Measurements from ENCODE around the gene SGCD. TPM values are rescaled to one million over a fixed set of nuclear protein-coding genes. Genes with fewer than 3 reads are reported as not detected.

SGCD gene
- polyA plus RNA-seq, 1 of the 3 experiments (the other 2 are of a cell fraction) = 0.87 TPM

DNA sequence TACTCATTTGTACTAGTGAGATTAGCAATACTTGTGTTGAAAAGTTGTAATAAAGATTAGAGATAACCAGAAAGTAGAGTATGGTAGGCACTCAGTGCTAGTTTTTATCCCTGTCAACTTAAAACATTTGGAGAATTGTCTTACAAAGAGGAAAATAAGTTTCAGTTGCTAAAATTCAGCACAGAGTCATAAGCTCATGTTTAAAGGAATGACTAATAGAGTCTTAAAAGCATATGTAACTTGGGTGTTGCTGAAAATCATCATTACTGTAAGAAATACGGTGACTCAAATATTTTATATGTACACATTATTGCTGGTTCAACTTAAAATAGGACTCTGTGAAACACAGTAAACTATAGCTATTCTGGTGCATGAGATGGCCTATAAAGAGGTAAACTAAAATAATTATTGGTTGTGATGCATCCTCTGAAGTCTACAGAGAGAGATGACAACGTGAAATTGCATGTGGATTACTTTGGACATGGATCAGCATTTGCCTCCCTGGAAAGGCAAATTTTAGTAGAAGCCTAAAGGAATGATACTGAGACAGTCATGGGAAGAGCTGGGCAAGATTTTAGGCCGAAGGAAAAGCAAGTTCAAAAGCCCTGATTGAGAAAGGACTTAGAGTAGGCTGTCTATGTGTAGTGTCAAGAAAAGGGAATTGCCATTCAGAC is 34.6 kb downstream of the SGCD start:
- Histone ChIP-seq H2AFZ (ENCODE audit: low read depth) (no peak overlapping the region), H3K9ac (no peak overlapping the region), H3K4me2 (no peak overlapping the region), H3K27me3 (ENCODE audit: insufficient read depth) (no peaks in the 10 kb centered on the region), H3F3A (replicated peaks; ENCODE audit: insufficient read depth) (no peaks in the 10 kb centered on the region), H3K36me3 (replicated peaks in 1 of 2; ENCODE audit: control insufficient read depth in 1 of 2, insufficient read depth in 2 of 2, low read length in 1 of 2) (no peaks in the 10 kb centered on the region), H3K9me3 (no peaks in the 10 kb centered on the region), H3K27ac (ENCODE audit: low read depth in 2 of 2, low read length in 1 of 2) (no peak overlapping the region), H3K4me3 (ENCODE audit: low read depth in 2 of 2, low read length in 1 of 2) (no peak overlapping the region), H3K79me2 (ENCODE audit: insufficient read depth) (no peaks in the 10 kb centered on the region), H4K20me1 (ENCODE audit: insufficient read depth) (no peaks in the 10 kb centered on the region), H3K9me2 (no peaks in the 10 kb centered on the region), H3K4me1 (ENCODE audit: control insufficient read depth in 1 of 2, insufficient read depth in 2 of 2, low read depth in 1 of 2, low read length in 1 of 2) (no peaks in the 10 kb centered on the region)
- 45% methylated on average over 3 of the region's 3 CpGs for WGBS (ENCODE audit: low lambda C conversion rate)
- TF ChIP-seq RAD21 (IDR thresholded peaks at IDR 0.05; ENCODE audit: low read length) = no peak
- TF ChIP-seq NRF1 (IDR thresholded peaks at IDR 0.05; ENCODE audit: low read depth, low read length) = no peak
- no peak for TF ChIP-seq SIN3A (IDR thresholded peaks at IDR 0.05; ENCODE audit: borderline replicate concordance, low read depth, low read length)
- no peak for TF ChIP-seq RCOR1 (IDR thresholded peaks at IDR 0.05; ENCODE audit: low read length)
- no peak for TF ChIP-seq TAF1 (IDR thresholded peaks at IDR 0.05; ENCODE audit: borderline replicate concordance, low read depth, low read length)
- TF ChIP-seq, protein P1, sequence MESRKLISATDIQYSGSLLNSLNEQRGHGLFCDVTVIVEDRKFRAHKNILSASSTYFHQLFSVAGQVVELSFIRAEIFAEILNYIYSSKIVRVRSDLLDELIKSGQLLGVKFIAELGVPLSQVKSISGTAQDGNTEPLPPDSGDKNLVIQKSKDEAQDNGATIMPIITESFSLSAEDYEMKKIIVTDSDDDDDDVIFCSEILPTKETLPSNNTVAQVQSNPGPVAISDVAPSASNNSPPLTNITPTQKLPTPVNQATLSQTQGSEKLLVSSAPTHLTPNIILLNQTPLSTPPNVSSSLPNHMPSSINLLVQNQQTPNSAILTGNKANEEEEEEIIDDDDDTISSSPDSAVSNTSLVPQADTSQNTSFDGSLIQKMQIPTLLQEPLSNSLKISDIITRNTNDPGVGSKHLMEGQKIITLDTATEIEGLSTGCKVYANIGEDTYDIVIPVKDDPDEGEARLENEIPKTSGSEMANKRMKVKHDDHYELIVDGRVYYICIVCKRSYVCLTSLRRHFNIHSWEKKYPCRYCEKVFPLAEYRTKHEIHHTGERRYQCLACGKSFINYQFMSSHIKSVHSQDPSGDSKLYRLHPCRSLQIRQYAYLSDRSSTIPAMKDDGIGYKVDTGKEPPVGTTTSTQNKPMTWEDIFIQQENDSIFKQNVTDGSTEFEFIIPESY (IDR thresholded peaks at IDR 0.05; ENCODE audit: borderline replicate concordance, low read depth) = no peak
- TF ChIP-seq, protein P2, sequence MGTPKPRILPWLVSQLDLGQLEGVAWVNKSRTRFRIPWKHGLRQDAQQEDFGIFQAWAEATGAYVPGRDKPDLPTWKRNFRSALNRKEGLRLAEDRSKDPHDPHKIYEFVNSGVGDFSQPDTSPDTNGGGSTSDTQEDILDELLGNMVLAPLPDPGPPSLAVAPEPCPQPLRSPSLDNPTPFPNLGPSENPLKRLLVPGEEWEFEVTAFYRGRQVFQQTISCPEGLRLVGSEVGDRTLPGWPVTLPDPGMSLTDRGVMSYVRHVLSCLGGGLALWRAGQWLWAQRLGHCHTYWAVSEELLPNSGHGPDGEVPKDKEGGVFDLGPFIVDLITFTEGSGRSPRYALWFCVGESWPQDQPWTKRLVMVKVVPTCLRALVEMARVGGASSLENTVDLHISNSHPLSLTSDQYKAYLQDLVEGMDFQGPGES (IDR thresholded peaks at IDR 0.05; ENCODE audit: low read depth, low read length) = no peak
- TF ChIP-seq, protein P3, sequence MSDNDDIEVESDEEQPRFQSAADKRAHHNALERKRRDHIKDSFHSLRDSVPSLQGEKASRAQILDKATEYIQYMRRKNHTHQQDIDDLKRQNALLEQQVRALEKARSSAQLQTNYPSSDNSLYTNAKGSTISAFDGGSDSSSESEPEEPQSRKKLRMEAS (IDR thresholded peaks at IDR 0.05; ENCODE audit: low read depth) = no peak
- TF ChIP-seq, protein P4, sequence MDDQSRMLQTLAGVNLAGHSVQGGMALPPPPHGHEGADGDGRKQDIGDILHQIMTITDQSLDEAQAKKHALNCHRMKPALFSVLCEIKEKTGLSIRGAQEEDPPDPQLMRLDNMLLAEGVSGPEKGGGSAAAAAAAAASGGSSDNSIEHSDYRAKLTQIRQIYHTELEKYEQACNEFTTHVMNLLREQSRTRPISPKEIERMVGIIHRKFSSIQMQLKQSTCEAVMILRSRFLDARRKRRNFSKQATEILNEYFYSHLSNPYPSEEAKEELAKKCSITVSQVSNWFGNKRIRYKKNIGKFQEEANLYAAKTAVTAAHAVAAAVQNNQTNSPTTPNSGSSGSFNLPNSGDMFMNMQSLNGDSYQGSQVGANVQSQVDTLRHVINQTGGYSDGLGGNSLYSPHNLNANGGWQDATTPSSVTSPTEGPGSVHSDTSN (IDR thresholded peaks at IDR 0.05) = no peak
- TF ChIP-seq GABPA (IDR thresholded peaks at IDR 0.05; ENCODE audit: low read depth) = no peak
- no peak for TF ChIP-seq RXRA (IDR thresholded peaks at IDR 0.05; ENCODE audit: borderline replicate concordance, low read depth)
- no peak for TF ChIP-seq TCF12 (IDR thresholded peaks at IDR 0.05)
- no peak for TF ChIP-seq MEF2A (IDR thresholded peaks at IDR 0.05; ENCODE audit: borderline replicate concordance, low read depth)
- TF ChIP-seq, protein P5, sequence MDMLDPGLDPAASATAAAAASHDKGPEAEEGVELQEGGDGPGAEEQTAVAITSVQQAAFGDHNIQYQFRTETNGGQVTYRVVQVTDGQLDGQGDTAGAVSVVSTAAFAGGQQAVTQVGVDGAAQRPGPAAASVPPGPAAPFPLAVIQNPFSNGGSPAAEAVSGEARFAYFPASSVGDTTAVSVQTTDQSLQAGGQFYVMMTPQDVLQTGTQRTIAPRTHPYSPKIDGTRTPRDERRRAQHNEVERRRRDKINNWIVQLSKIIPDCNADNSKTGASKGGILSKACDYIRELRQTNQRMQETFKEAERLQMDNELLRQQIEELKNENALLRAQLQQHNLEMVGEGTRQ (IDR thresholded peaks at IDR 0.05; ENCODE audit: borderline replicate concordance, low read depth, low read length) = no peak
- ChIA-PET POLR2A (no interaction called here), CTCF (no interaction called here)
- DNase-seq = no peak

All from SK-N-SH (cell line).